Measurements from ENCODE around the gene RBM44.
"Not testable (repeated sequence)": the region's sequence is repeated elsewhere in the genome, so short reads cannot be mapped to it uniquely, and the experiment has no call there.

The RBM44 gene
- long read RNA-seq, donor 1, result 0 reads
- long read RNA-seq, donor 2, result 0 reads
- long read RNA-seq, donor 3, result 0 reads
- long read RNA-seq, donor 4, result 0 reads
- long read RNA-seq, donor 5, result 0 reads
- long read RNA-seq, donor 6, result 0 reads
- long read RNA-seq, donor 7, result 0 reads
- long read RNA-seq, donor 8, result 0 reads

- no peak for DNase-seq
Measured at GRCh38 chr2:237798236-237799059, at the start of gene RBM44. RBM44 (plus strand) TSS chr2:237798779; CDS start chr2:237813610, 14,831 bp downstream.

GRCh38 chr2:237749002-237749401 lies 49.6 kb upstream of the RBM44 start:
- no peak for DNase-seq

GRCh38 chr2:237749961-237750360 lies 48.6 kb upstream of the RBM44 start:
- no peak for DNase-seq

- DNase-seq, result not testable (repeated sequence)
Measured at GRCh38 chr2:237750441-237750840, 48.1 kb upstream of the RBM44 start.

GRCh38 chr2:237752761-237753165 lies 45.8 kb upstream of the RBM44 start:
- DNase-seq, result no peak

- no peak for DNase-seq
Measured at GRCh38 chr2:237754182-237754581, 44.4 kb upstream of the RBM44 start.

GRCh38 chr2:237754626-237755248 lies 43.8 kb upstream of the RBM44 start:
- no peak for DNase-seq

GRCh38 chr2:237757616-237758015 lies 41.0 kb upstream of the RBM44 start:
- DNase-seq, result no peak

- no peak for DNase-seq
Measured at GRCh38 chr2:237758185-237758584, 40.4 kb upstream of the RBM44 start.

GRCh38 chr2:237759176-237759575 lies 39.4 kb upstream of the RBM44 start:
- DNase-seq, result no peak

- DNase-seq, result no peak
Measured at GRCh38 chr2:237760506-237761502, 37.8 kb upstream of the RBM44 start.

- DNase-seq, result not testable (repeated sequence)
Measured at GRCh38 chr2:237762291-237763182, 36.0 kb upstream of the RBM44 start.

GRCh38 chr2:237763812-237764211 lies 34.8 kb upstream of the RBM44 start:
- DNase-seq, result no peak

- not testable (repeated sequence) for DNase-seq
Measured at GRCh38 chr2:237765122-237765521, 33.5 kb upstream of the RBM44 start.

GRCh38 chr2:237765875-237766274 lies 32.7 kb upstream of the RBM44 start:
- no peak for DNase-seq

GRCh38 chr2:237766340-237766739 lies 32.2 kb upstream of the RBM44 start:
- no peak for DNase-seq

- DNase-seq, result no peak
Measured at GRCh38 chr2:237772513-237772912, 26.1 kb upstream of the RBM44 start.

GRCh38 chr2:237773826-237774225 lies 24.8 kb upstream of the RBM44 start:
- DNase-seq, result no peak

GRCh38 chr2:237774811-237775553 lies 23.6 kb upstream of the RBM44 start:
- DNase-seq, result peak; percentile 37

GRCh38 chr2:237779521-237779920 lies 19.1 kb upstream of the RBM44 start:
- DNase-seq, result no peak

All from right kidney (tissue), 9 donors.